NCI-H1436 treated with DMSO at 0.1 percent for 48 hours (cell line): ENCODE data around the gene SLC30A1.
"Not testable (repeated sequence)": the region's sequence is repeated elsewhere in the genome, so short reads cannot be mapped to it uniquely, and the experiment has no call there.

Experiments used
- DNase-seq: peaks from one replicate; lab custom pipeline; 2025; lab: John Stamatoyannopoulos, UW

SLC30A1 gene, protein sequence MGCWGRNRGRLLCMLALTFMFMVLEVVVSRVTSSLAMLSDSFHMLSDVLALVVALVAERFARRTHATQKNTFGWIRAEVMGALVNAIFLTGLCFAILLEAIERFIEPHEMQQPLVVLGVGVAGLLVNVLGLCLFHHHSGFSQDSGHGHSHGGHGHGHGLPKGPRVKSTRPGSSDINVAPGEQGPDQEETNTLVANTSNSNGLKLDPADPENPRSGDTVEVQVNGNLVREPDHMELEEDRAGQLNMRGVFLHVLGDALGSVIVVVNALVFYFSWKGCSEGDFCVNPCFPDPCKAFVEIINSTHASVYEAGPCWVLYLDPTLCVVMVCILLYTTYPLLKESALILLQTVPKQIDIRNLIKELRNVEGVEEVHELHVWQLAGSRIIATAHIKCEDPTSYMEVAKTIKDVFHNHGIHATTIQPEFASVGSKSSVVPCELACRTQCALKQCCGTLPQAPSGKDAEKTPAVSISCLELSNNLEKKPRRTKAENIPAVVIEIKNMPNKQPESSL

DNA sequence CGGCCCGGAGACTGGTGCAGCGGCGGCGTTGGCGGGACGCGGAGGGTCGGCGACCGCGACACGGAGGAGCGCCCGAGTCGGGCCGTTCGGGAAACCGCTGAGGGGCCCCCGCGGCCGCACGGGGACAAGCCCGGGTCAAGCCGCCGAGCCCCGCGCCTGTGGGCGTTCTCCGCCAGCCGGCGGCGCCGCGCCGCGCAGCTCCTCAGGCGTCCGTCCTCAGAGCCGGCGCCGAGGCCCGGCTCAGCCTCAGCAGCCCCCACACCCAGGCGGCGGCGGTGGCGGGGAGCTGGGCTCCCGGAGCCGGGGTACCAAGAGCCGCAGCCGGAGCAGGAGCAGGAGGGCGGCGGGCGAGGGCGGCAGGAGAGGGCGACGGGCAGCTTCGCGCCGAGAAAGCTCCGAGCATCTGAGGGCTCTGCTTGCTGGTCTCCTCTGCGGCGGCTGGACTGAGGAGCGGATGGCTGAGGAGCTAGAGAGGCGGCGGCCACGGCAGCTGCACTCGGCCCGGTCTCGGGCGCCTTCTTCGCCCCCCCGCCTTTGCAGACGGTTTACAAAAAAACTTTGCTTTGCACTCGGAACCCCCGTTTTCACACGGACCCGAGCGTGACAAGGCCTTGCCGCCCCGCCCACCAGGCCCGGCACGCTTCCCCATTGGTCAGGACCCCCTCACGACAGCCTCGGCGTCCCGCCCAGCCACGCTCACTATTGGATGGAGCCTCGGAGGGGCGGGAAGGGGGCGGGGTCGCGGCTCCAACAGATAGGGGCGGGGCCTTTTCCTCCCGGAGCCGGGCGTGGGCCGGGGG is at the start of gene SLC30A1:
Gene SLC30A1, minus strand, starts transcription at position 522 of the 800 bp plus-strand sequence. CDS start 549 bp downstream, outside the sequence.
- peak; percentile 90 for DNase-seq

DNA sequence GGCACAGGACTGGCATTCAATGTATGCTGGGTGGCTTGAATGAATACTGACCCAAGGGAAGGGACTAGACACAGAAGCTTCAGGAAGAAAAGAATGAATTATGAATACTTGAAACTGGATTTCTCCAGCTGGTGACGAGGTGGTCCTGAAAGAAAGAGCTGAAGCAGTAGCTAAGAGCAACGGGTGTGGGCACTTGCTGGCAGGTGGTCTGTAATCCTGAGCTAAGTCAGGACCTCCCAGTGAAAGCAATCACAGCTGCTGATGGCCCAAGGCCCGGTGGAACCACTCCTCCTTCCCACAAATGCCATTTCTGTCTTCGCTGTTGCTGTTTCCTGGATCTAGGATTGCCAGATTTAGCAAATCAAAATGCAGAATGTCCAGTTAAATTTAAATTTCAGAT is 49.5 kb upstream of the SLC30A1 start:
- DNase-seq, result no peak

DNA sequence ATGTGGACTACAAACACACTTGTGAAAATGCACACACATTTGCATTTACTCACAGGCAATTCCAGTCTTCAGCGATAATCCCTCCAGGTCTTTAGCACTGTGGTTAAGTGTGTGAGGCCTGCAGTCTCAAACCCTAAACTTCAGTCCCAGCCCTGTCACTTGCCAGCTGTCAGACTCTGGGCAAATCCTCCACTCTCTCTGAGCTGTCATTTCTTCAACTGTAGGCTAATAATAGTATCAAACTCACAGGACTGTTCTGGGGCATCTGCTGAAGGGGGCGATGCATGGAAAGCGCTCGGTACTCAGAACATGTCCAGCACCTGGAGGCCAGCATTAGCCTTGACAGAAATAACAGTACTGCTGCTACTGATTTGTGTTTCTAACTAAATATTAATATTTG is 48.3 kb upstream of the SLC30A1 start:
- DNase-seq, result no peak

DNA sequence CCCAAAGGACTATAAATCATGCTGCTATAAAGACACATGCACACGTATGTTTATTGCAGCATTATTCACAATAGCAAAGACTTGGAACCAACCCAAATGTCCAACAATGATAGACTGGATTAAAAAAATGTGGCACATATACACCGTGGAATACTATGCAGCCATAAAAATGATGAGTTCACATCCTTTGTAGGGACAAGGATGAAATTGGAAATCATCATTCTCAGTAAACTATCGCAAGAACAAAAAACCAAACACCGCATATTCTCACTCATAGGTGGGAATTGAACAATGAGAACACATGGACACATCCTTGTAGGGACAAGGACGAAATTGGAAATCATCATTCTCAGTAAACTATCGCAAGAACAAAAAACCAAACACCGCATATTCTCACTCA is 46.9 kb upstream of the SLC30A1 start:
- not testable (repeated sequence) for DNase-seq

DNA sequence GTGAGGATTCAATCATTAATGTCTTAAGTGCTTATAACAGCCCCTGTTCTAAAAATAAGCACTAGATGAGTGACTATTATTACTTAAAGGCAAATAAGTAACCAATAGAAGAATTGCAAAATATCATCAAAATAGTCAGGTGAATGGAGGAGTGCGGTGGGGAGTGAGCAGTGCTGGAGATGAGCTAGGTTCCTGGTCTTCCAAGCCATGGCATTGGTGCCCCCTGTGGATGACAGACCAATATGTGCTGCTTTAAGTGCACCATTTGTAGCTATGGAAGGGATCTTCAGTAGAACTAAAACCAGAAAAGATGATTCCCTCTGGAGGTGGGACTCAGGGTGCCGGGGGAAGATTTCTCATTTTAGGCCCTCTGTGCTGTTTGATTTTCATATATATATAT is 46.1 kb upstream of the SLC30A1 start:
- DNase-seq, result no peak

DNA sequence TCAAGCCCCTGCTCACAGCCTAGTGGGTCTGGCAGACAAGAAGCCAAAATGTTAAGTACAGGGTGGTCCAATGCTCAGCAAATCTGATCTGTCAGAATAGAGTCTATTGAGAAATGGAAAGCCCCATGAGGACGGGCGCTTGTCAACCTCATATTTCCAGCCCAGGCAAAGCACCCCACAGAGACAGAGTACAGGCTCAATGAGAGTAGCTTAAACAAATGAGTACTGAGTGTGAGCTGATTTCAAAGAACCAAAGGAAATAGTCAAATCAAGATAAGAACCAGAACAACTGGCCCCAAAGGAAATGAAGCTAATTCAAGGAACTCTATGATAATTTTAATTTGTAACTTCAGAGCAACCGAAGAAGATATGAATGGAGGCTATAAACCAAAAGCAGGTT is 44.6 kb upstream of the SLC30A1 start:
- no peak for DNase-seq

DNA sequence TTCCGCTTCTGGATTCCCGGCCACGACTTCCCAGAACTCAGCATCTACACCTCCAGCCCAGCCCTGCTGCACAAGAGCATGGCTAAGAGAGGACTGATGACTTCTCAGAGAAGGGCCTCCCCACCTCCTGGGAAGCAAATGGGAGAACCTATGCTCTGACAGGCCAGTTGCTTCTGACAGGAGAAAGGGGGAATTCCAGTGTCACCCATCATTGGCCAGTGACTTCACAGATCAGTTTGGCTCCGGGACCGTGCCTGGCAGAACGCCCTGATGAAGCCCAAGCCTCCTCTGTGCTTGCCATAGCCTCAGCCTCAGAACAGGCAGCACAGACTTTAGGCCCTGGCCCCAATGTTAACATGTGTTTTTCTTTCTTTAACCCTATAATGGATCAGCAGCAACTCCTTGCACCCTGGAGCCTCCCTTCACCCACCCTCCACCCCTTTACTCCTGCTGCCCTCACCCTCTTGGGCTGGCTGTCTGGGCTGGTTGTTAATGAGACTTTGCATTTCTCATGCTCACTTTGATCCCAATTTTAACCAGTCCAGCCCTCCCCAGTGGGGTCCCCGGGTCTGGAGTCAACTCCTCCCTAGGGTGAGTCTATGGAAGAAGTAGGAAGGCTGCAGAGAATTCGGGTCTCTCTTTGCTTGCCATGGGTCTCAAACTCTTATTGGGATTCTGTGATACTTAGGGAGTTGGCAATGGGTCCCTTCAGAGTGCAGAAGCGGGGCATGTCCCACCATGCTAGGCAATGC is 42.7 kb upstream of the SLC30A1 start:
- no peak for DNase-seq

DNA sequence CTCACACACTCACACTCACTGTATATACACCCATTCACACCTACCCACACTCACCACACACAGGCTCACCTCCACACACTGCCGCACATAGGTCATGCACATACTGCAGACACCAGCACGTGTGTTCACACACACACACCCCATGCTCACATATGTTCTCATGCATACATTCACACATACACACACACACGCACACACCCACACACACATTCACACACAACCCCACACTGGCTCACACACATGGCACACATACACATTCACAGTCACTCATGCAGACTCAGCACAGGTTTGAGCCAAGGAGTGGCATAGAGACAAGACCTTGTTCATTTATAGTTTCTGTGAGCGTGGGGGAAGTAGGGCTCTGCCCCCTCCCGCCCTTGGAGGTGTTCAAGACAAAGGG is 41.1 kb upstream of the SLC30A1 start:
- DNase-seq, result no peak

DNA sequence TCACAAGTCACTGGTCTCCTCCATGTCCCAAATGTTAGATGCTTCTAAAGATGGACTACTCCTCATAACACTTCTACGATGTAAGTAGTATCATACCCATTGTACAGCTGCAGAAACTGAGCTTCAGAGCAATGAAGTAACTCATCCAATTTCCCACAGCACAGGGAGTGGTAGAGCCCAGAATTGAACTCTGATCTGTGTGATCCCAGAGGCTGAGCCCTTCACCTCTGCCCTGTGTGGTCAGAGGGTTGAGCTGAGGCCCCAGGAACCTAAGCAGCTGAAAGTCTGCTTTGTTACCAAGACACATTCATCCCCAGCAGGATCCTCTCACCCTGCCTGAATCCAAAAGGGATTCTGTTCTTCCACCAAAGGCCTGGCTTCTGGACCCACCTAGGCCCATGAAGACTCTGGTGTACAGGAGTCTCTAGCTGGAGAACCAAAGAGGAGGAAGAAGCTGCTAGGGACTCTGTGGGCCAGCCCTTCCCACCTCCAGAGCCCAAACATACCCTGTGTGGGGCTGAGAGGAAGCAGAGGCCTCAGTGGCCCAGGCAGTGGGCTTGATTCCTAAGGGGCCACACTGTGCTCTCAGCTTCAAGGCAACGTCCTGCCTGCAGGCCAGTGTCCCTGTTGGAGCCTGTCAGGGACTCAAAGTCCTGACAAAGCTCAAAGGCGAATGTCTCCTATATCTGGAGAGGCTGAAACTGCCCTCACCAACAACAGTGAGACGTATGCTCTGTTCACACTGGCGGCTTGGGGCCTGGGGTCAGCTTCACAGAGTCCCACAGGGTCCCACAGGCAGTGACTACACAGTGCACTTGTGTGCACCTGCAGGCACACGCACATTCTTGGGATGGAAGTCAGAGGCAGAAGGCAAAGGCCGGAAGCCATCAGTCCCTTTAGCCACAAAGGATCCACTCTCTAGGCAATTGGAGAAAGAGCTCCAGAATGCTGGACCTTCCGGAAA is 40.4 kb upstream of the SLC30A1 start:
- DNase-seq, result no peak

DNA sequence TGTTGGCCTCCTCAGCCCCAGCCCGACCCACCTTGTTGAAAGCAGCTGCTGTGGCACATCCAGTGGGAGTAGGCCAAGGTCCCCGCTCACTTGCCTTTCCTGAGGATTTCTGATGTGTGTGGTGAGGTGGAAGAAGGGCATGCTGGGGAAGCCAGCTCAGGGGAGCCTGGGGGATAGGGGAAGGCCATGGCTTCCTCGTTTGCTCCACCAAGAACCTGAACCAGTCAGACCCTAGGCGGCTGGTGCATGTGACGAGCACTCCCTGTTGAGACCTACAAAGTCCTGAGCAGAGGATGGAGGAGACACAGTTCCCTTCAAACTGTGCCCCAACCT is 38.0 kb upstream of the SLC30A1 start:
- no peak for DNase-seq

DNA sequence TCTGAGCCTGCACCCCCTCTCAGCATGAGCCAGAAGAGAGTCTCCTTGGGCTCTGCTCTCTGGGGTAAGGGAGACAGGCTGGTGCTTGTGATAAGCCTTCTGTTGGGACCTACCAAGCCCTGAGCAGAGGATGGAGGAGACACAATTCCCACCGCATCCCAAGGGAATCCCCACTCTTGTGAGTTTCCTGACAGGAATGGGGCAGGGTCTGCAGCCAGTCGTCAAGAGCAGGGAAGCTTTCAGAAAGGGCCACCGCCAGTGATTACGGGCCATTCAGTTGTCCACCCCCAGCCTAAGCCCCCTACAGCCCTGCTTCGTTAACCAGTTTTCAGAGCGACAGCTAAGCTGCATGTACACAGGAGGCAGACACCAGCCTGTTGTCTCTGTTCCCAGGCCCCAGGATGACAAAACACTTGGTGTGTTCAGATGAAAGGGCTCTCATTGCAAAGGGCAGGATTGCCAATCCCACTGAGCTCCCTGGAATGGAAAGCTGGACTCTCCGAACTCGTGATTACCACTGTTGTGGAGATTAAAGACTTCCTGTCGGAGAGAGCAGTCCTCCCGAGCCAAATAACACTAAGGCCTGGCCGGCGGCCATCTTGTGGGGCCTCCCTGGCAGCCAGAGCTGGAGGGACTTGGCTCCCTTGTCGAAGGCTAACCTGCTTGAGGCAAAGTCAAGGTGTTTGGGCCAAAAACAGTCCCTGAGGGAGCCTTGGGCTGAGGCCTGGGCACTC is 37.4 kb upstream of the SLC30A1 start:
- no peak for DNase-seq

DNA sequence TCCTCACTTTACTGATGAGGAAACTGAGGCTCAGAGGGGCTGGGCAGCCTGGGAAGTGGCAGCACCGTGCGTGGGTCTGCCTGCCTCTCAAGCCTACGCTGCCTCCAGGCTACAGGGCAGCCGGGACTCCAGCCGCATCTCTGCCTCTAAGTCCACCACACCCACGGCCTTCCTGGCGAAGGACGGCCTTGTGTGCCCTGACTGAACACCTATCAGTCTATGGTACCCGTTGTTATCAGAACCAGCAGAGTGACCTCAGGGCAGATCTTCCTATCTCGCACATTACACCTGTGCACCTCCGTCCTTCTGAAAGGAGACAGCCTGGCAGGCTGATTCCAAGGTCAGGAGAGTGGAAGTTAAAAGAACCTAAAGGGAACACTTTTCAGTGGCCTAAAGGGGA is 35.7 kb upstream of the SLC30A1 start:
- DNase-seq, result no peak

DNA sequence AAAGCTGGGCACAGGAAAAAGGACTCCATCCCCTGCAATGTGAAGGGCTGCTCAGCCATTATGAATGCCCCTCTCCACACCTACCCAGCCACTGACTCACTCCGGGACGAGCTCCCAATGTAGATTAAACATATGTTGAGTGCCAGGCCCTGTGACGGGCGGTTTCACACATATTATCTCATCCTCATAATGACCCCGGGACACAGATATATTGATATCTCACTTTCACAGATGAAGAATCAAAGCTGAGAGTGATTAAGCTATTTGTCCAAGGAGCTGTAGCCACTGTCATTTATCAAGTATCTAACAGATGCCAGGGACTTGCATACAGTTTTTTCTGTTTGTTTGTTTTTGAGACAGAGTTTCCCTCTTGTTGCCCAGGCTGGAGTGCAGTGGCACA is 35.0 kb upstream of the SLC30A1 start:
- no peak for DNase-seq

DNA sequence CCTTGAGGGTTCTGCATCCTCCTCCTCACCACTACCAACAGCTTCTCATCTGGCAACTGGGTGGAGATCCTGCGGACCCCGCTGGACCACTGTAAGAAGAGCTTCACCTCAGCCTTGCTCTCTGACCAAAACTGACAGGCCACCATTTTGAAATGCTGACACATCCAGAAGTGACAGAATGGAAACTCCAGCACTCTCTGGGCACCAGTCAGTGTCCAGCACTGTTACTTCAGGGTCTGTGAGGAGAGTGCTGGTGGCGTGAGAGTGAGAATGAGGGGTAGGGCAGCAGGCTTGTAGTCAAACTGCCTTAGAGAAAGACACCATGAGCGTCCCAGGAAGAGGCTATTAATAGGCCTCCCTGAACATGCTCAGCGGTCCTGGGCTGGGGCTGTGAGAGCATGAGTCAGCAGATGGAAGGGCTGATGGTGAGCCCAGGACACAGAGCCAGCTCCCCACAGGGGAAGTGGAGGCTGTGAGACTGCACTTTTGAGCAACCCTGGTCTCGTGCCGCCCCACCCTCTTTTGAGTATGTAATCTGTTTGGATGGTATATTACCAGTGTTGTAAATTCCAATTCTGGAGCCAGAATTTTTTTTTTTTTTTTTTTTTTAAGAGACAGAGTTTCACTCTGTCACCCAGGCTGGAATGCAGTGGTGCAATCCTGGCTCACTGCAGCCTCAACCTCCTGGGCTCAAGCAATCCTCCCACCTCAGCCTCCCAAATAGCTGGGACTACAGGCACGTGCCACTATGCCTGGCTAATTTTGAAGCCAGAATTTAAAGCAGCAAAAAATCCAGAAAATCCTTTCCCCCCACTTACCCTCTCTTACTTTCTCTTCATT is 34.4 kb upstream of the SLC30A1 start:
- DNase-seq, result no peak

DNA sequence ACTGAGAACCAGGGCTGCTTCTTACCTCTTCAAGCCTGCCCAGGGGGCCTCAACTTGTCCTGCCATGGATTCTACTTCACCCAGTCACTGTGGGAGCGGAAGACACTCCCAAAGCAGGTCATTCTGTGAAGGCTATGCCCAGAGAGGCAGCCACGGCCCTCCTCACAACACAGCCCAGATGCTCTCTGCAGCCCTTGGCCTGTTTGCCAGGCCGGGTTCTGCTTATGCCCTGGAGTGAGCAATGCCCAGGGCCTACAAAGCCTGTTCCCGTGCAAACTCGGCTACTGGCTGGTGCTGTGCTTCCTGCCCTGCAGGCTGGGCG is 33.8 kb upstream of the SLC30A1 start:
- no peak for DNase-seq

DNA sequence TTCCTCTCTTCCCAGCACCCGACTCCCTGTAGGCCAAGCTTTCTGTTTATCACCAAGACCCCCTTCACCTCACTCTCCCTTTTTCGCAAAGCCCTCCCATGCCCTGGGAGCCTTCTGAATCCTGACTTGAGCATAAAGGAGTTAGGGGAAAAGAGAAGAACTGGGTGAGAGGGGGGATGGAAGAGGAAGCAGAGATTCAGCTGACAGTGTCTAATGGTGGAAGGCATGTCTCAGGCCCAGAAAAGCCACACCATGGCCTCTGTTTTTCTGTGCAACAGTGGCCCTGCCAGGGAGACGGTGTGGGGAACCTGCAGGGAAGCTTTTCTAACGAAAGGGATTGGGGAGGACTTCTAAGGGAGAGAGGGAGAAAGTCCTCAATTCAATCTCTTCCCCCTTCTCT is 32.9 kb upstream of the SLC30A1 start:
- DNase-seq, result no peak

DNA sequence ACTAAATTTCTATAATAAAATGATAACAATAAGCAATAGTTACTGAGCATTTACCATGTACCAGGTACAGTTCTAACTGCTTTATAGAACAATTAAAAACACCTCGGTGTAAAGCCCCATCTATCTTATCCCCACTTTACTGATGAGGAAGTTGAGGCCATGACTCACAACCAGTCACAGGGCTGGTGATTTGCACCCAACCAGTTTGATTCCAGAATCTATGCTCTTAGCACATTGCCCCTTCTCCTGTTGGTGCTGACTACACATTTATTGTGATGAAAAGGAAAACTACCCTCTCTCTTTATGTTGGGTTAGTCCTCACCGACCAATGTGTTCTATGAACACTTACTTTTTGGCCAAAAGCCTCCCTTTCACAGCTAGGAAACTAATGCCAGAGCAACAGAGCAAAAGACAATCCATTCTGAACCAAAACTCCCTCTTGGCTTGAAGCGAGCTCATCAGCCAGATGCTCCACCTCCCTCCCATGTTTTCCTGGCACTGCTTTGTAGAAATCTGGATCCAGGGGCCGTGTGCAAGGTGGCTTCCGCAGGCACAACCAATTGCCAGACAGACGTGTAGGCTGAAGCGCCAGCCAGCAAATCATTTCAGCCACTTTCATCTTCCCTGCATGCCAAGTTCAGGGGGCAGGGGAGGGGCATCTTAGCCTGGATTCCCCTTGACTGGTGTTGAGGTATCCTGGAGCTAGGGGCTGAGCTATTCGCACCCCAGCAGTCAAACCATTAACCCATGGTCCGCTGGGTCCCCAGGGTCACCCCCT is 32.0 kb upstream of the SLC30A1 start:
- DNase-seq, result no peak

DNA sequence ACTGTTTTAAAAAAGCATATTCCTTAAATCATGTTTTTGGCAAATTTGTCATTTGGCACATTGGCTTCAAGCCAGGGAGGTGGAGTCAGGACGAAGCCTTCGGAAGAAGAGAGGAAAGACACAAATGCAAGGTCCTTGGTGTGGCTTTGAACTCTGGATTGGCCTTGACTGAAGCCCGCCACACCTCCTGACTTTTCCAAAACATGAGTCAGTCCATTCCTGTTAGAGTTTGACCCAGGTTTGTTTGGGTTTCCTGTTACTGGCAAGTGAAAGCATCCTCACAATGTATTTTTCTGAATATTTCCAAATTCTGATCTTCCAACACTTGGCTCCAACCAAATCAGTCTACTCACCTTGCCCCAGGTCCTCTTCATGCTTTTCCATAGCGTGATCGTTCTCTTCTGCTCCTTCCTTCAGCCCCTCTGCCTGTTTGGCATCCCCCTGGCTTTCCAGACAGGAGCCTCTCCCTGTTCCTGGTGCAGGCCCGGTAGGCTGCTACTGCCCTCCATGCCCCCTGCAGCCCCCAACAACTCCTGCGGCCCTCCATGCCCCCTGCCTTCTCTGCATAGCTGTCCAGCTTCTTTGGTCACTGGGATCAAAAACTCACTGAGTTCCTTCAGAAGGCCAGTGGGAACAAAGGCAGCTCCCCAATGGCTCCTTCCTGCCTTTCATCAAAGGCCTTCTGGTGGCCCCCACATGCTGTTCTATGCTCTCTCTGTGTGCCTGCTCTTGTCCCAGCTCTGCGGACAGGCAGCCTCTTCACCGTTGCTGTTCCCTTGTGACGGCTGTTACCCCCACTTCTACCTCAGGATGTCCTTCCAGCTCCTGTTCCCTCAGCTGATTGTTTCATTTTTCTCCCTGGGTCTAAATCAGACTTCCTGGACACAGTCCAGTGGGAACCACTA is 30.4 kb upstream of the SLC30A1 start:
- no peak for DNase-seq
